HG03280 (cell line): ENCODE data around the gene SKAP1.

ENCODE experiments used
- ATAC-seq: cut with Tn5 transposase; IDR thresholded peaks from one replicate; pipeline ENCODE4 v1.9.1; 2021; ENCODE audit warnings: mild to moderate bottlenecking, moderate library complexity; ENCODE audit not compliant: unreplicated experiment

Gene SKAP1

GRCh38 chr17:48180842-48181629 lies 249.0 kb downstream of the SKAP1 start:
- no peak for ATAC-seq

GRCh38 chr17:48179071-48179945 lies 250.7 kb downstream of the SKAP1 start:
- no peak for ATAC-seq

GRCh38 chr17:48178317-48178716 lies 251.7 kb downstream of the SKAP1 start:
- ATAC-seq: no peak

GRCh38 chr17:48177816-48178215 lies 252.2 kb downstream of the SKAP1 start:
- no peak for ATAC-seq

GRCh38 chr17:48176471-48176855 lies 253.6 kb downstream of the SKAP1 start:
- no peak for ATAC-seq

DNA sequence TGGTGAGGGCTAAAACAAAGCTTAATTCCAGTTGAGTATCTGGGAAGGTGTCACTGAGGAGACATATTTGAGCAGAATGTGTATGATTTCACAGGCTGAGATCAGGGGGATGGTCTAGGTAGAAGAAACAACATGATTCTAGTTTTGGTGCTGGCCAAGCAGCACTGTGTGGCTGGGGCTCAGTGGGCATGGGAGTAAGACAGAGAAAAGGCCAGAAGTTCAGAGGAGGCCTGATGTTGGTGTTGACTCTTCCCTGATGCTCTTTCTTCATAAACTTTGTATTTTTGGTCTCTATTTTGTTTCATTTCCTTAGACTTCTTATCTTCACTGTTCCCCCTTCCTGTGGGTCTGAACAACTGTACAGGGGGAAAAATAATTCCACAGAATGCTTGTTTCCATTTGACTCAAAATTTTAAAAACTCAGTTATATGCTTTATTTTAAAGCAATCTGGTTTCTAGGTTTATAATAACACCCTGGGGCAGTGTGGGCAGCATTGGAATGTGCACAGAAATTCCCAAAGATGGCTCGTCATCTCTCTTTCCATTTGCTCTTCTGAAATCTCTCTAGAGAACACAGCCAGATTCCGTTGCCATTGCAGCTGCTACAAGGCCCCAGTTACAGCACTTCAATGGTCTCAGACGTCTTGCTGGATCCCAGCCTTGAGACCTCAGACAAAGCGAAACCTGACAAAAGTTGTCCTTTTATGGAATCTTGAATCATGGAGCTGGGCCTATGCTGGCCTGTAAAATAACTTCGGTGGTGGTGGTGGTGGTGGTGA lies 254.1 kb downstream of the SKAP1 start:
- ATAC-seq: no peak

GRCh38 chr17:48174833-48175523 lies 255.0 kb downstream of the SKAP1 start:
- no peak for ATAC-seq

DNA sequence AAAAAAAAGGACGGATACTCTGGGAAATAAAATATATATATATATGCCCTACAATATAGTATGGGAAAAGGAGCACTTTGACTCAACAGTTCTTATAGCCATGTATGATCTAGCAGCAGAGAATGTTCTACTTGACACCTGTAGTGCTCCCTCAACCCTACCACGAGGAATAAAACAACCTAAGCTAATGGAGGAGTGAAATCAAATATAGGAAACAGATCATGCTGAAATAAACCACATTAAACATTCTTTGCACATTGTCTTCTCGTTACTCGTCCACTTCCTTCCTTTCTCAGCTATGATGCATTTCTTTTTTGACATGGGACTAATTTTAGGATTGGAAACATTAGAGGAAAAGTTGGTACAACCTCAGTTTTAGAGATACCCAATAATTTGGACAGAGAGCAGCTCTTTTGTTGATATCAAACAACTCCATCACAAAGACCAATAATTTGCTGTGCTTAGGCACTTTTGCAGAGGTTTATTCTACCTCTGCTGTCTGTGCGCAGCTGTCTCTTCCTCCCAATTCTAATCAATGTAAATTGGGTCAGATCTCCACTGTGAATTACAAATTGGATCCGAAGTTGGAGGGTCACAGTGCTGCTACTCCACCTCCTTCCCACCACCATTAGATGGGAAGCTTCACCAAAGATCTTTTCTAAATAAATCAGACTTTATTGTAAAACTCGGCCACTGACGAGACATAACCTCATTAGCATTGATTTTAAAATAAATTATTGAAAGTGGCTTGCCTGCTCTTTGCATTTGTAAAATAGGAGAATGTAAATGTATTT lies 256.6 kb downstream of the SKAP1 start:
- no peak for ATAC-seq

- ATAC-seq: no peak
Observed at GRCh38 chr17:48169926-48170325, 260.1 kb downstream of the SKAP1 start.

DNA sequence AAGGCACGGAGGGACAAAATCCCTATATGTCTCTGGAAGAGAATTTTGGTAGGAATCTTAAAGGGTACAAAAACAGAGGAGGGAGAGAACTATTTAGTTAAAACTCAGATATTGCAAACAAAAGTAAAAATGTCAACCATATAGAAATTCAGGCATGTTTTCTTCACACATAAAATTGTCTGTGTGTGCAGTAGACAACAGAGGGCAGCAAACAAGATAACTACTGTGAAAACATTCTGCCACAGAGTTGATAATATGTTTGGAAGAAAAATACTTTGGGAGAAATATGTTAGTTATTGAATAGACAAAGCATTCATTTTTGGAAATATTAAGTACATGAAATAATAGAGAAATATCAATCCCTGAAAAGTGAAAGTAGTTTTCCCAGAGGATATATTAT lies 266.2 kb downstream of the SKAP1 start:
- no peak for ATAC-seq

DNA sequence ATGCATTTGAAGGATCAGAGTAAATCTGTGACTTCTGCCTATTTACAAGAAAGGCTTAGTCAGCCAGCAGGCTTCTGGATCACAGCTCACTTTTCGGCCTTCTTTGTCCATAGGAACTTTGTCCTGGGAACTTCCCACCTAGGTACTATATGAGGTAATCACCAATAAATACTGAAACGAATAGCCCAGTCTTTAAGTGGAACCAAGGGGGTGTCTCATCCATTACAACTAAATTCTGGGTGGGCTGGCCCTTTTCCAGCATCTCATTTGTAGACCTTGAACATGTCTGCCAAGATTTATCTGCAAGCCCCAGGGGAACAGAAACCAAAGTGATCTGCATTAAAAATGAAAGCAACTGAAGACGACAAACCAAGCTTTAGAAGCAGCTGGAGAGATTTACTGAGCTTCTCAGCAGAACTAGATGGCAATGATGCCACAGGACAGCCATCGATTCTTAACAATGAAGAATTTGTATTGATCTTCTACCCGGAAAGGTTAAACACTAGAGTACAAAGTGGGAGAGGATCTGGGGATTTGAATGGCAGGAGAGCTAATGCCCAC lies 267.0 kb downstream of the SKAP1 start:
- ATAC-seq: no peak

- ATAC-seq: no peak
Observed at GRCh38 chr17:48162306-48162934, 267.6 kb downstream of the SKAP1 start.

- no peak for ATAC-seq
Observed at GRCh38 chr17:48161127-48161905, 268.7 kb downstream of the SKAP1 start.

DNA sequence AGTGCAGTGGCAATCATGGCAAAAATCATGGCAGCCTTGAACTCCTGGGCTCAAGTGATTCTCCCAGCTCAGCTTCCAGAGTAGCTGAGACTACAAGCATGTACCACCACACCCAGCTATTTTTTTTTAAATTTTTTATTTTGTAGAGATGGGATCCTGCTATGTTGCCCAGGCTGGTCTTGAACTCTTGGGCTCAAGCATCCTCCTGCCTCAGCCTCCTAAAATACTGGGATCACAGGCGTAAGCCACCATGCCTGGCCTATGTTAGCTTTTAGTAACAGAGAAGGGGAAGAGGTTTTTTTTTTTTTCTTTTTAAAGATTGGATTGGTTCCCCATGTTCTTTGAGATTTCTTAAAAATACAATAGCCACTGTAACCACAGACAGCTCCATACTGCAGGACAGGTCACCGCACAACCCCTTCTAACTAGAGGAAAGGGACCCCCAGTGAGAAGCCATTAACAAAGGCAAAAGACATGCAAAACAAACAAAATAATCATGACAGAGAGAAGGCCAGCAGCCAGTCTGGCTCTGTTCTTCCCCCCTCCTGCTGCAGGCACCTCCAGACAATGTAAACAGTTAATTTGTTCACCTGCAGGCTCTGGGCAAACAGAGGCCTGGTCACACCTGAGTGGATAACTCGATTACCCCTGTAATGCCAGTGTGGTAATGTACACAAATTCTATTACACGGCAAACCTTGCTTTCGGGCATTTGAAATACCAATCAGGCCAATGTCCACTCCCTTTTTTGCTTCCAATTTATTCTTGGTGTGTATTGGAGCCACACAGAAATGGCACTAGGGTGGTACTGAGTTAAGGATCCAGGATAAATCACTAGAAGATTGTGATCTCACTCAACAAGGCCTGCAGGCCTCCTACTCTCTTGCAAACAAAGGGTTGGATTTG lies 269.6 kb downstream of the SKAP1 start:
- no peak for ATAC-seq

DNA sequence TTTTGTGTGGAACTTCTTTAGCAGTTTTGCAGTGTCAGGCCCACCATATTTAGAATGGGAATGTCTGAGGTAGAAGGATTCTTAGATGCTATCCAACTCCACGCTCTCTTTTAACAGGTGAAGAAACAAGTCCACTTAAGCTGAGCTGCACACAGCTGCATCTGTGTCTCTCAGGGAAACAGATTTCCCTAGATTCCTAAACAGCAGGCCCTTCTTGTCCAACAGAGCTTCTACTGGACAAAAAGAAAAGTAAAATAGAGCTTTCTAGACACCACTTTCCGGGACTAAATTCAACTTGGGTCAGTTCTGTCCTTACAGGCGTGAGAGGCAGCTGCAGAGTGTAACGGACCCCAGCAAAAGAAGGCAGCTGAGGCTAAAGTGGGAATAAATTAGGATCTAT lies 270.8 kb downstream of the SKAP1 start:
- ATAC-seq: no peak

GRCh38 chr17:48155889-48156611 lies 274.0 kb downstream of the SKAP1 start:
- ATAC-seq: no peak
